Measurements from ENCODE around the gene DAD1.
"Not testable (repeated sequence)": the region's sequence is repeated elsewhere in the genome, so short reads cannot be mapped to it uniquely, and the experiment has no call there.

Gene DAD1

GRCh38 chr14:22566266-22566665 lies 22.8 kb downstream of the DAD1 start:
- DNase-seq: not testable (repeated sequence)

- no peak for DNase-seq
Observed at GRCh38 chr14:22565391-22565945, 23.6 kb downstream of the DAD1 start.

- DNase-seq: no peak
Observed at GRCh38 chr14:22564463-22564862, 24.6 kb downstream of the DAD1 start.

GRCh38 chr14:22563987-22564386 lies 25.0 kb downstream of the DAD1 start:
- no peak for DNase-seq

GRCh38 chr14:22561661-22562579 lies 27.1 kb downstream of the DAD1 start:
- no peak for DNase-seq

- DNase-seq: no peak
Observed at GRCh38 chr14:22561366-22561660, 27.7 kb downstream of the DAD1 start.

- no peak for DNase-seq
Observed at GRCh38 chr14:22560662-22561365, 28.2 kb downstream of the DAD1 start.

- DNase-seq: no peak
Observed at GRCh38 chr14:22559041-22559440, 30.0 kb downstream of the DAD1 start.

- DNase-seq: no peak
Observed at GRCh38 chr14:22558221-22558913, 30.7 kb downstream of the DAD1 start.

- no peak for DNase-seq
Observed at GRCh38 chr14:22557846-22558220, 31.2 kb downstream of the DAD1 start.

GRCh38 chr14:22556990-22557623 lies 31.9 kb downstream of the DAD1 start:
- peak; percentile 8 for DNase-seq

GRCh38 chr14:22556021-22556989 lies 32.7 kb downstream of the DAD1 start:
- DNase-seq: peak; percentile 26

- DNase-seq: no peak
Observed at GRCh38 chr14:22555384-22556011, 33.5 kb downstream of the DAD1 start.

GRCh38 chr14:22554498-22555383 lies 34.3 kb downstream of the DAD1 start:
- DNase-seq: no peak

- DNase-seq: not testable (repeated sequence)
Observed at GRCh38 chr14:22553861-22554497, 35.0 kb downstream of the DAD1 start.

- DNase-seq: no peak
Observed at GRCh38 chr14:22553445-22553844, 35.6 kb downstream of the DAD1 start.

GRCh38 chr14:22552827-22553076 lies 36.3 kb downstream of the DAD1 start:
- DNase-seq: no peak

GRCh38 chr14:22552001-22552826 lies 36.8 kb downstream of the DAD1 start:
- DNase-seq: no peak

GRCh38 chr14:22551605-22551997 lies 37.4 kb downstream of the DAD1 start:
- DNase-seq: no peak
